Measurements from ENCODE around the gene ELMO1. TPM values are rescaled to one million over a fixed set of nuclear protein-coding genes. Genes with fewer than 3 reads are reported as not detected.

ELMO1 gene
- total and polyA plus RNA-seq, 2 donors from 2014 or later, result 6.0 to 35.4 TPM

- H3K27ac ChIP-seq (ENCODE audit: low read depth in 2 of 2, low read length in 2 of 2), result peak overlapping the region in 1 of 2 donors; percentile 2
- no peak for TF ChIP-seq CTCF (IDR thresholded peaks at IDR 0.05; ENCODE audit: borderline replicate concordance, extremely low read depth, insufficient read depth)
- peaks cover 0 to 16% (median 5%) of the 10 kb centered on the region in 3 donors for H3K4me1 ChIP-seq (ENCODE audit: control insufficient read depth in 2 of 3, insufficient read depth in 2 of 3, low read depth in 1 of 3, low read length in 3 of 3)
- intact Hi-C loops (cut with DNase I), result no loop called here
- H3K4me3 ChIP-seq (ENCODE audit: low read length in 3 of 3), result no peak overlapping the region
- DNase-seq, result no peak
- FAIRE-seq, result no peak
- H3K36me3 ChIP-seq (ENCODE audit: control insufficient read depth in 2 of 3, insufficient read depth in 3 of 3, low read length in 3 of 3), result no peaks in the 10 kb centered on the region
- no peaks in the 10 kb centered on the region for H3K27me3 ChIP-seq (ENCODE audit: control insufficient read depth, insufficient read depth, low read length)
- H3K9me3 ChIP-seq (ENCODE audit: control insufficient read depth in 2 of 3, insufficient read depth in 1 of 3, low read length in 3 of 3), result no peaks in the 10 kb centered on the region
- H3K9ac ChIP-seq (ENCODE audit: low read length in 3 of 3), result no peak overlapping the region
Measured at GRCh38 chr7:36906448-36906847, 542.2 kb downstream of the ELMO1 start.

GRCh38 chr7:36905841-36906240 lies 542.8 kb downstream of the ELMO1 start:
- no peaks in the 10 kb centered on the region for H3K27me3 ChIP-seq (ENCODE audit: control insufficient read depth, insufficient read depth, low read length)
- no peak for FAIRE-seq
- H3K36me3 ChIP-seq (ENCODE audit: control insufficient read depth in 2 of 3, insufficient read depth in 3 of 3, low read length in 3 of 3), result no peaks in the 10 kb centered on the region
- H3K27ac ChIP-seq (ENCODE audit: low read depth in 2 of 2, low read length in 2 of 2), result peak overlapping the region in 1 of 2 donors; percentile 2
- intact Hi-C loops (cut with DNase I), result no loop called here
- no peak overlapping the region for H3K9ac ChIP-seq (ENCODE audit: low read length in 3 of 3)
- DNase-seq, result peak in 3 of 5 donors; percentile 37 to 76 (median 74)
- peaks cover 0 to 16% (median 5%) of the 10 kb centered on the region in 3 donors for H3K4me1 ChIP-seq (ENCODE audit: control insufficient read depth in 2 of 3, insufficient read depth in 2 of 3, low read depth in 1 of 3, low read length in 3 of 3)
- H3K4me3 ChIP-seq (ENCODE audit: low read length in 3 of 3), result no peak overlapping the region
- TF ChIP-seq CTCF (IDR thresholded peaks at IDR 0.05; ENCODE audit: borderline replicate concordance, extremely low read depth, insufficient read depth), result no peak
- no peaks in the 10 kb centered on the region for H3K9me3 ChIP-seq (ENCODE audit: control insufficient read depth in 2 of 3, insufficient read depth in 1 of 3, low read length in 3 of 3)

- Histone ChIP-seq H3K4me3 (ENCODE audit: low read length in 3 of 3) (no peak overlapping the region), H3K4me1 (ENCODE audit: control insufficient read depth in 2 of 3, insufficient read depth in 2 of 3, low read depth in 1 of 3, low read length in 3 of 3) (peaks cover 0 to 16% (median 5%) of the 10 kb centered on the region in 3 donors), H3K27ac (ENCODE audit: low read depth in 2 of 2, low read length in 2 of 2) (peak overlapping the region in 1 of 2 donors; percentile 67), H3K9me3 (ENCODE audit: control insufficient read depth in 2 of 3, insufficient read depth in 1 of 3, low read length in 3 of 3) (no peaks in the 10 kb centered on the region), H3K9ac (ENCODE audit: low read length in 3 of 3) (no peak overlapping the region), H3K27me3 (ENCODE audit: control insufficient read depth, insufficient read depth, low read length) (no peaks in the 10 kb centered on the region), H3K36me3 (ENCODE audit: control insufficient read depth in 2 of 3, insufficient read depth in 3 of 3, low read length in 3 of 3) (no peaks in the 10 kb centered on the region)
- no peak for FAIRE-seq
- no peak for TF ChIP-seq CTCF (IDR thresholded peaks at IDR 0.05; ENCODE audit: borderline replicate concordance, extremely low read depth, insufficient read depth)
- intact Hi-C loops (cut with DNase I), result no loop called here
- DNase-seq, result peak in 3 of 5 donors; percentile 26 to 45 (median 43)
Measured at GRCh38 chr7:36904802-36905201, 543.9 kb downstream of the ELMO1 start.

GRCh38 chr7:36904101-36904500 lies 544.6 kb downstream of the ELMO1 start:
- Histone ChIP-seq H3K27me3 (ENCODE audit: control insufficient read depth, insufficient read depth, low read length) (no peaks in the 10 kb centered on the region), H3K9me3 (ENCODE audit: control insufficient read depth in 2 of 3, insufficient read depth in 1 of 3, low read length in 3 of 3) (no peaks in the 10 kb centered on the region), H3K9ac (ENCODE audit: low read length in 3 of 3) (no peak overlapping the region), H3K36me3 (ENCODE audit: control insufficient read depth in 2 of 3, insufficient read depth in 3 of 3, low read length in 3 of 3) (no peaks in the 10 kb centered on the region), H3K4me3 (ENCODE audit: low read length in 3 of 3) (no peak overlapping the region), H3K4me1 (ENCODE audit: control insufficient read depth in 2 of 3, insufficient read depth in 2 of 3, low read depth in 1 of 3, low read length in 3 of 3) (peaks cover 0 to 16% (median 5%) of the 10 kb centered on the region in 3 donors), H3K27ac (ENCODE audit: low read depth in 2 of 2, low read length in 2 of 2) (no peak overlapping the region)
- DNase-seq (no peak), FAIRE-seq (no peak)
- intact Hi-C loops (cut with DNase I), result no loop called here
- TF ChIP-seq CTCF (IDR thresholded peaks at IDR 0.05; ENCODE audit: borderline replicate concordance, extremely low read depth, insufficient read depth), result no peak

Measured in kidney (tissue), 14 donors.